HG03521 (cell line): Measurements from ENCODE around the gene CAPNS1.

Experiments
- ATAC-seq: cut with Tn5 transposase; IDR thresholded peaks from one replicate; pipeline ENCODE4 v1.9.1; 2021; ENCODE audit warnings: mild to moderate bottlenecking, moderate library complexity; ENCODE audit not compliant: unreplicated experiment

Gene CAPNS1

GRCh38 chr19:36139473-36140303 lies at the start of gene CAPNS1:
Gene CAPNS1, plus strand, starts transcription at chr19:36140066. Its CDS starts 946 bp downstream, at chr19:36141012.
- ATAC-seq: peak; percentile 85

- no peak for ATAC-seq
Observed at GRCh38 chr19:36090910-36091695, 48.8 kb upstream of the CAPNS1 start.

GRCh38 chr19:36092566-36092965 lies 47.3 kb upstream of the CAPNS1 start:
- ATAC-seq: no peak

GRCh38 chr19:36093146-36093662 lies 46.7 kb upstream of the CAPNS1 start:
- no peak for ATAC-seq

- ATAC-seq: no peak
Observed at GRCh38 chr19:36093687-36094086, 46.2 kb upstream of the CAPNS1 start.

- ATAC-seq: no peak
Observed at GRCh38 chr19:36097036-36097435, 42.8 kb upstream of the CAPNS1 start.

- no peak for ATAC-seq
Observed at GRCh38 chr19:36099166-36099785, 40.6 kb upstream of the CAPNS1 start.

GRCh38 chr19:36100476-36100875 lies 39.4 kb upstream of the CAPNS1 start:
- ATAC-seq: no peak

GRCh38 chr19:36101550-36102327 lies 38.1 kb upstream of the CAPNS1 start:
- no peak for ATAC-seq

GRCh38 chr19:36103040-36103626 lies 36.7 kb upstream of the CAPNS1 start:
- no peak for ATAC-seq

GRCh38 chr19:36103842-36104552 lies 35.9 kb upstream of the CAPNS1 start:
- ATAC-seq: no peak

- ATAC-seq: no peak
Observed at GRCh38 chr19:36106441-36106840, 33.4 kb upstream of the CAPNS1 start.

GRCh38 chr19:36106991-36107390 lies 32.9 kb upstream of the CAPNS1 start:
- no peak for ATAC-seq

- ATAC-seq: no peak
Observed at GRCh38 chr19:36108684-36109083, 31.2 kb upstream of the CAPNS1 start.

- no peak for ATAC-seq
Observed at GRCh38 chr19:36110487-36111199, 29.2 kb upstream of the CAPNS1 start, which contains the start of gene OVOL3. Gene OVOL3, plus strand, starts transcription at chr19:36111143. Its CDS starts 60 bp downstream, at chr19:36111203.

GRCh38 chr19:36111200-36111539 lies 28.7 kb upstream of the CAPNS1 start:
- no peak for ATAC-seq

- no peak for ATAC-seq
Observed at GRCh38 chr19:36112678-36113077, 27.2 kb upstream of the CAPNS1 start.

- no peak for ATAC-seq
Observed at GRCh38 chr19:36113425-36113824, 26.4 kb upstream of the CAPNS1 start.
